ENCODE data around the gene CHST11.

- TF ChIP-seq, protein P1, sequence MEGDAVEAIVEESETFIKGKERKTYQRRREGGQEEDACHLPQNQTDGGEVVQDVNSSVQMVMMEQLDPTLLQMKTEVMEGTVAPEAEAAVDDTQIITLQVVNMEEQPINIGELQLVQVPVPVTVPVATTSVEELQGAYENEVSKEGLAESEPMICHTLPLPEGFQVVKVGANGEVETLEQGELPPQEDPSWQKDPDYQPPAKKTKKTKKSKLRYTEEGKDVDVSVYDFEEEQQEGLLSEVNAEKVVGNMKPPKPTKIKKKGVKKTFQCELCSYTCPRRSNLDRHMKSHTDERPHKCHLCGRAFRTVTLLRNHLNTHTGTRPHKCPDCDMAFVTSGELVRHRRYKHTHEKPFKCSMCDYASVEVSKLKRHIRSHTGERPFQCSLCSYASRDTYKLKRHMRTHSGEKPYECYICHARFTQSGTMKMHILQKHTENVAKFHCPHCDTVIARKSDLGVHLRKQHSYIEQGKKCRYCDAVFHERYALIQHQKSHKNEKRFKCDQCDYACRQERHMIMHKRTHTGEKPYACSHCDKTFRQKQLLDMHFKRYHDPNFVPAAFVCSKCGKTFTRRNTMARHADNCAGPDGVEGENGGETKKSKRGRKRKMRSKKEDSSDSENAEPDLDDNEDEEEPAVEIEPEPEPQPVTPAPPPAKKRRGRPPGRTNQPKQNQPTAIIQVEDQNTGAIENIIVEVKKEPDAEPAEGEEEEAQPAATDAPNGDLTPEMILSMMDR (IDR thresholded peaks at IDR 0.05) = no peak
- no peak for TF ChIP-seq EZH2phosphoT487 (IDR thresholded peaks at IDR 0.05)
Observed at GRCh38 chr12:104792570-104792969, 335.8 kb downstream of the CHST11 start.

All from neural progenitor cell (in vitro differentiated cells).